AG09309 (cell line): ENCODE data around the gene SPPL2B.

Experiments
- DNase-seq: peaks from one replicate; pipeline ENCODE4 v3.0.0-alpha.2; 2010; ENCODE audit warnings: low read depth
- H3K4me3 ChIP-seq: 2 replicates; pipeline ENCODE4 v1.5.1; 2011; ENCODE audit warnings: mild to moderate bottlenecking, low read depth, low read length, moderate library complexity; ENCODE audit not compliant: control insufficient read depth
- TF ChIP-seq, protein P1 (sequence below): IDR thresholded peaks from 2 replicates; pipeline ENCODE4 v1.5.1; 2011; ENCODE audit warnings: mild to moderate bottlenecking, low read depth, low read length, inconsistent platforms; ENCODE audit not compliant: insufficient read depth, control insufficient read depth; ENCODE audit errors: missing control alignments

Gene SPPL2B

GRCh38 chr19:2317300-2317699 is 11.2 kb upstream of the SPPL2B start:
- DNase-seq: no peak
- H3K4me3 ChIP-seq: no peak overlapping the region
- TF ChIP-seq, protein P1, sequence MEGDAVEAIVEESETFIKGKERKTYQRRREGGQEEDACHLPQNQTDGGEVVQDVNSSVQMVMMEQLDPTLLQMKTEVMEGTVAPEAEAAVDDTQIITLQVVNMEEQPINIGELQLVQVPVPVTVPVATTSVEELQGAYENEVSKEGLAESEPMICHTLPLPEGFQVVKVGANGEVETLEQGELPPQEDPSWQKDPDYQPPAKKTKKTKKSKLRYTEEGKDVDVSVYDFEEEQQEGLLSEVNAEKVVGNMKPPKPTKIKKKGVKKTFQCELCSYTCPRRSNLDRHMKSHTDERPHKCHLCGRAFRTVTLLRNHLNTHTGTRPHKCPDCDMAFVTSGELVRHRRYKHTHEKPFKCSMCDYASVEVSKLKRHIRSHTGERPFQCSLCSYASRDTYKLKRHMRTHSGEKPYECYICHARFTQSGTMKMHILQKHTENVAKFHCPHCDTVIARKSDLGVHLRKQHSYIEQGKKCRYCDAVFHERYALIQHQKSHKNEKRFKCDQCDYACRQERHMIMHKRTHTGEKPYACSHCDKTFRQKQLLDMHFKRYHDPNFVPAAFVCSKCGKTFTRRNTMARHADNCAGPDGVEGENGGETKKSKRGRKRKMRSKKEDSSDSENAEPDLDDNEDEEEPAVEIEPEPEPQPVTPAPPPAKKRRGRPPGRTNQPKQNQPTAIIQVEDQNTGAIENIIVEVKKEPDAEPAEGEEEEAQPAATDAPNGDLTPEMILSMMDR: no peak

DNA sequence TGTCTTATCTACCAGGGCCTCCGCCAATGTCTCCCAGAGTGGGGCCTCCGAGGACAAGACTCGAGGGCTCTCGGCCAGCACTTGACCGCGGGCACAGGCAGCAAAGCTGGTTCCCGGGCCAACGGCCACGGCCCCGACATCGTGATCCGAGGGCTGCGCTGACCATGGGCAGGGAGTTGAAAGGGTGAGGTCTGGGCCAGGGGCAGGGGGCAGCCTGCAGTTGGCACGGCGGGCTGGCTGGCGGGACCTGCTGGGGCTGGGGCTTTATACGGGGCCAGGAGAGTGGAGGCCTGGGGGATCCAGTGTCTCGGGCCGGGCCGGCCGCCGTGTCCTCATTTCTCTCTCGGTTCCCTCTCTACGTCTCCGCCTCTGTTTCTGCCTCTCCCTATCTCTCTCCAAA is 10.7 kb upstream of the SPPL2B start:
- H3K4me3 ChIP-seq: no peak overlapping the region
- TF ChIP-seq, protein P1: no peak
- no peak for DNase-seq

GRCh38 chr19:2318923-2319322 is 9.6 kb upstream of the SPPL2B start:
- no peak for DNase-seq
- TF ChIP-seq, protein P1: no peak
- H3K4me3 ChIP-seq: no peak overlapping the region

- no peak overlapping the region for H3K4me3 ChIP-seq
- TF ChIP-seq, protein P1: no peak
- no peak for DNase-seq
Observed at GRCh38 chr19:2319551-2319950, 8.9 kb upstream of the SPPL2B start.

DNA sequence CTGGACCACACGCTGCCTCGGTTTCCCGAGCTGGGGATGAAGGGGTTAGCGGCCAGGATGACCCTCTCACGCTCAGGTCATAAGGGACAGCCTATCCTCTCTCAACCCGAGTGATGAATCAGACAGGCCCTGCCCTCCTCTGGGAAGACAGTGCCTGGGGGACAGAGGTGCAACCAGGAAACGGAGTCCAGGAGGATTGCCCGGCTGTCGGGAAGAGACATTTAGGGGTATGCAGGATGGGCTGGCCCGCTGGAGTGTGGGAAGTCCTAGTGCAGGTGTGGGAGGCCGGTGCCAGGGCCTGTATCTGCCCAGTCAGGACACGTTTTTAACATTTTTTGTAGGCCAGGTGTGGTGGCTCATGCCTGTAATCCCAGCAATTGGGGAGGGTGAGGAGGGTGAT is 8.4 kb upstream of the SPPL2B start:
- TF ChIP-seq, protein P1: no peak
- H3K4me3 ChIP-seq: no peak overlapping the region
- no peak for DNase-seq

DNA sequence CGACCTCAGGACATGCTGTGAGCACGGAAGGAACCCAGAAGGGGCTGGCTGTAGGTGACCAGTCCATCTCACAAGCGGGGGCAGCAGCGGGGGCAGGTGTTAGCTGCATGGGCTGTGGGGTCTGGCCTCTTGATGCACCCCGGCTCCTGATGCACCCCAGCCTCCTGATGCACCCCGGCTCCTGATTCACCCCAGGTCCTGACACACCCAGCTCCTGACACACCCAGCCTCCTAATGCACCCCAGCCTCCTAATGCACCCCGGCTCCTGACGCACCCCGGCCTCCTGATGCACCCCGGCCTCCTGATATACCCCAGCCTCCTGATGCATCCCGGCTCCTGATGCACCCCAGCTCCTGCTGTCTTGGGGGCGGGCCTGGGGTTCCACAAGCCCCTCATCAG is 7.5 kb upstream of the SPPL2B start:
- DNase-seq: no peak
- TF ChIP-seq, protein P1: no peak
- no peak overlapping the region for H3K4me3 ChIP-seq

DNA sequence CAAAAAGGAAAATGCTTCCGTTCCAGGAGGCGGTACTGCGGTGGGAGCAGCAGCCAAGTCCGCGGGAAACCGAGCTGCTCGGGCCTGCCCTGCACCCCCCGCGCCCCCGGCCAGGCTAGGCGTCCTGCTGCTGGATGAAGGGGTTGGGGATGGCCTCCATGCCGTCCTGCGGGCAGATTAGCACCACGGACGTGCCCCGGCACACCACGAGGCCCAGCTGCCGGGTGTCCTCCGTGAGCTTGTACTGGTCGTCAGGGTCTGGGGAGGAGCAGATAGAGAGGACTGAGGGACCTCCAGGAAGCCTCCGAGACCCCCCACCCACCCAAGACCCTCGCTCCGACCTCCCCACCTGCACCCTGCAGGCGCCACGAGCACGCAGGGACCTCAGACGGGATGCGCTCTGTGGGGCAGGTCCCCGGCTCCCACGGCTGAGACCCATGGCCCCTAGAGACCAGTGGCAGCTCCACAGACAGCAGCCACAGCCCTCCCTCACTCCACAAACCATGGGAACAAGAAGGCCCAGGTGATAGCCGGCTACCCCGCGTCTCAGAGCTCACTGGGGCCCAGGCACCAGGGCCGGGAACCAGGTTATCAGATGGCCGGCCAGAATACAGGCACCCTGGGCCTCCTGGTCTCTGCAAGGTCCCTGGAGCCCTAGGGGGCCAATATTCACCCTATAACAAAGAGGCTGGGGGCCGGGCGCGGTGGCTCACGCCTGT is 6.8 kb upstream of the SPPL2B start:
- TF ChIP-seq, protein P1: no peak
- DNase-seq: no peak
- H3K4me3 ChIP-seq: no peak overlapping the region
